H7 (cell line): ENCODE results near the gene BABAM2. TPM values are rescaled to one million over a fixed set of nuclear protein-coding genes. Genes with fewer than 3 reads are reported as not detected.

Experiments
- DNase-seq: peaks from one replicate; pipeline ENCODE4 v3.0.0; 2012
- H3K27me3 ChIP-seq: 2 replicates; pipeline ENCODE4 v1.6.0; 2011; ENCODE audit warnings: mild to moderate bottlenecking, low read length; ENCODE audit not compliant: control insufficient read depth, insufficient read depth
- H3K36me3 ChIP-seq: replicated peaks from 2 replicates; pipeline ENCODE4 v1.5.1; 2011; ENCODE audit warnings: low read length; ENCODE audit not compliant: control insufficient read depth, insufficient read depth
- H3K4me3 ChIP-seq: 2 replicates; pipeline ENCODE4 v1.5.1; 2011; ENCODE audit warnings: low read depth, mild to moderate bottlenecking, control low read depth, low read length, moderate library complexity; ENCODE audit not compliant: insufficient read depth
- total RNA-seq: library from RNA; depleted of rRNA; stranded (reverse); fragments of >200 nt; shearing (Covaris generic); gene quantifications from 2 replicates; pipeline ENCODE4 v1.2.3, GENCODE V29; 2014

Gene BABAM2
- total RNA-seq, 1 experiment from 2014 or later = 25.3 TPM

DNA sequence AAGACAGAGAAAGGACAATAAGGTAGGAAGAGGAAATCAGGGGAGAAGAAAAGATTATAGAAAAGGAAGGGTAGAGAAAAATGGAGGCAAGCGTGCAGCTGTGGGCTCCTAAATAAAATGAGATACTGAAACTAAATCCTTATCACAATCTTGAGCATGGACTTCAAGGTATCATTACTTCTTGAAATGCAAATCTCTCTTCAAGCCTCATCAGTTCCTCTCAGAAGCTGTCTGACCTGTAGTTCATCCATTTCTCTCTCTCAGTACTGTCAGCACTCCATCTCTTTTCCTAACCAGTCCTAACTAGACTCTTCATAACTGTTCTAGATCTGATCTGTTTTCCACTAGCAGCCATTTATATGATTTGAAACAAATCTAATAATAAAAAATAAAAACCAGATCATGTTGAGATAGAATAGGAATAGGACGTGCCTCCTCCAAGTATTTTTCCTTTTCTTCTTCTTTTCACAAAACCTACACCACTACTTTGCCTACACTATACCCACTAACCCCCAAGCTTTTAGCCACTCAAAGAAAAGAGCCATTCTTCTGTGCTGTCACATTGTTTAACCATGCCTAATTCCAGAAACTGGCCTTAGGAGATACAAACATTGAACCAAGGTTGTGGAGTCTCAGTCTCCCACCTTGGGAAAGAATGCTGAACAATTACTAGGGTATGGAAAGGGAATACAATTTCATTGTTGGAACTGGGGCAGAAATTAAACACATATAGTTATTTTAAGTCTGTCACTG, 21.1 kb downstream of the BABAM2 start:
- Histone ChIP-seq H3K36me3 (no peaks in the 10 kb centered on the region), H3K27me3 (no peaks in the 10 kb centered on the region), H3K4me3 (no peak overlapping the region)
- DNase-seq = no peak

- no peaks in the 10 kb centered on the region for H3K36me3 ChIP-seq
- no peak overlapping the region for H3K4me3 ChIP-seq
- no peak for DNase-seq
- no peaks in the 10 kb centered on the region for H3K27me3 ChIP-seq
These were observed 22.0 kb downstream of the BABAM2 start for GRCh38 chr2:27912512-27912911.

DNA sequence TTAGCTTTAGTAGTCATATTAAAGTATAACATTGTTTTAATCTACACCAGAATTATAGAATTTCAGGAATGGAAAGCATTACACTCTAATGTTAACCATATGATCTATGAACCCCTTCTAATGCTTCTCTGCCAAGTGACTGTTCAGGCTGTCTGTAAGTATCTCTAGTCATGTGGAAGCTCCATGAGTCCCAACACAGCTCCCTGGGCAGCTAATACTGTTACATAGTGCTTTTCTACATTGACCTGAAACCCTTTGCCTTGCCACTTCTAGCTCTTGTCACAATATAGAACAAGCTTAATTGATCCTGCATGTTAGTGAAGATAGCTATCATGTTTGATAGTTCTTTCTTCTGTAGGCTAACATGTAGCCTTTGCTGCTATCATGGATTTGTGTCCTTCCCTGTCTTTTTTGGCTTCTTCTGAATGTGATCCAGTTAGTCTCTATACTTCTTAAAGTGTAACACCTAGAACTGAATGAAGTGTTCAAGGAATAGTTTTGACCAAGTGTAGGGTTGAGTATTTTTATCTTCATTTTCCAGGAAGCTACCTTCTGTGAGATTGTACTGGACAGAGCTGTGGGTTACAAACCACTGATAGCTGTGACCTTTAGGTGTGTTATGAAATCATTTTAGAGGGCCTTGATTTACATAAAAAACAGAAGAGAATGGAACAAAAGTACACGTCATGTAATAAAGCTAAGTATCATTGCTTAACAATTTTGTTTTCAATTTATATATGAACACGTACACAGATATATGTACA, 23.7 kb downstream of the BABAM2 start:
- no peaks in the 10 kb centered on the region for H3K27me3 ChIP-seq
- no peaks in the 10 kb centered on the region for H3K36me3 ChIP-seq
- DNase-seq = no peak
- H3K4me3 ChIP-seq = no peak overlapping the region

DNA sequence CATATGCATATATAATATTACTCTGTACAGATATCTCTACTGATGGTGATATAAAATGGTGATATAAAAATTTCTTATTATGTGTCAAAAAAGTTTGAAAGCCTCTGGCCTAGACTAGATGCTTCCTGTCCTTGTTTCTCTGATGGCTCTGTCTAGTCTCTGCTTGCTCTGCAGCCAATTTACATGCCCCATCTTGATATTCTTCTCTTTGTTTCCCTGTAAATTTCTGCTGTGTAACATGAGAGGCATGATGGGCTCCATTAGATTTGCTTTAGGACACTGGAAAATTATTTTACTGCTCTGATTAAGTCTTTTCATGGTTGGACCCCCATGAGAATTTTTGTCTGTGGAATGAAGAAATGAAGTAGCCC, 24.3 kb downstream of the BABAM2 start:
- no peak overlapping the region for H3K4me3 ChIP-seq
- no peaks in the 10 kb centered on the region for H3K27me3 ChIP-seq
- no peaks in the 10 kb centered on the region for H3K36me3 ChIP-seq
- no peak for DNase-seq

- Histone ChIP-seq H3K36me3 (no peaks in the 10 kb centered on the region), H3K4me3 (no peak overlapping the region), H3K27me3 (no peaks in the 10 kb centered on the region)
- no peak for DNase-seq
These were observed 24.7 kb downstream of the BABAM2 start for GRCh38 chr2:27915191-27915590.

- Histone ChIP-seq H3K36me3 (no peaks in the 10 kb centered on the region), H3K4me3 (no peak overlapping the region), H3K27me3 (no peaks in the 10 kb centered on the region)
- DNase-seq = no peak
These were observed 25.3 kb downstream of the BABAM2 start for GRCh38 chr2:27915874-27916273.

GRCh38 chr2:27916293-27916995, 25.9 kb downstream of the BABAM2 start:
- Histone ChIP-seq H3K36me3 (no peaks in the 10 kb centered on the region), H3K4me3 (no peak overlapping the region), H3K27me3 (no peaks in the 10 kb centered on the region)
- no peak for DNase-seq

DNA sequence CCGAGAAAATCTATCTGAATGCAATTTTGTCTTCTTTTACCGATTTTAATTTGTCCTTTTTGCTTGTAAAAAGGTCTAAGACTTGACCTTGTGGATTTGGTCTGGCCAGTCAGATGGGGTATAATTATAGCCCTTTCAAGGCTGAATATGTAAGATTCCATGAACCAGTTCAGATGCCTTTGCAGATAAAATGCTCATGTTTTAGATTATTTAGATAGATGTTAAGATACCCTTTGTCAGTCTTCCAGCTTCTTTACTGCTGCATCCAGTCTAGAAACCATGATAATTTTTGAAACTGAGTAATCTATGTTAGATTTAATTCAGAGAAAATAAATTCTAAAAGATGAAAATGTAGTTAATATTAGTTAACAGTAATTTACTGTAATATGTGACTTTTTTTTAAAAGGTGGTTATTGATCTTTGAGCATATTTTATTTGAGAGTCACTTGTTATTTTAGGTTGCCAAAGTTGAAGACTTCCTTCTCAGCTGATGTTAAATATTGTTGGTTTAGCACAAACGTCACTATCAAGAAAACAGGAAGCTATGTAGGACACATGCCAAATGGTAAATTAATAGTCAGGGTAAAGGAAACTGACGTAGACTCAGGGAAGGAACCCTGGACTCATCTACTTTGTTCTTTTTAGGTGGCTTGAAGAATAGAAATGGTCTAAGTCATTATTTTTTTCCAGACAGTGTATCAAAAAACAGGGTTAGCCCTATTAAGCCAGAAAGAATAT, 29.8 kb downstream of the BABAM2 start:
- DNase-seq = no peak
- Histone ChIP-seq H3K36me3 (no peaks in the 10 kb centered on the region), H3K27me3 (no peaks in the 10 kb centered on the region), H3K4me3 (no peak overlapping the region)

GRCh38 chr2:27921424-27921823, 30.9 kb downstream of the BABAM2 start:
- H3K36me3 ChIP-seq = no peaks in the 10 kb centered on the region
- H3K27me3 ChIP-seq = no peaks in the 10 kb centered on the region
- no peak overlapping the region for H3K4me3 ChIP-seq
- no peak for DNase-seq

DNA sequence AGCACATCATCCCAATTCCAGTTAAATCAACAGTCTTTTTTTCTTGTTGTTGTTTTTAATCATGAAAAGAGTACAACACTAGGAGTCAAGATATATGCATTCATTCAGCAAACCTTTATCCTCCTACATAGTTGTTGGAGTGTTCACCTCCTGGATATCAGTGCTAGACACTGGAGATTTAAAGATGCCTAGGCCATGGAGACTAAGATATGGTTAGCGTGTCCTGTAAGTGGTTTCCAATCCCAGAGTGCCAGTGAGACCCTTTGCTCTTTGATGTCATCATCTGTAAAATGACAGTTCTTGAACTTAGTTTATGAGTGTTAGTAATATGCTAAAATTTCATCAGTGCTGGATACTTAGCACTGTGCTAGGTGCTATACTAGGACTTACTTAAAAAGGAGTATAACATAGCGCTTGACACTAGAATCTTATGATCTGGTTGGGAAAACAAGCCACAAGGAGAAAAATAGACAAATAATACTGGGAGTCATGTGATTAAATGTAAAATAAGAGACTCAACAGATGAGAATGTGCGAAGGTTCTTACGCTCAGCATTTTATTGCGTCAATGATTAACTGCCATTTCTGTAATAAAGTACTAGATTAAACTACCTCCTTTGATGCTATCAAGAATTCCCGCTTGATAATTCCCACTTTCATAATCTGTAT, 31.5 kb downstream of the BABAM2 start:
- no peak for DNase-seq
- Histone ChIP-seq H3K4me3 (no peak overlapping the region), H3K36me3 (no peaks in the 10 kb centered on the region), H3K27me3 (no peaks in the 10 kb centered on the region)

GRCh38 chr2:27922842-27923241, 32.3 kb downstream of the BABAM2 start:
- Histone ChIP-seq H3K36me3 (no peaks in the 10 kb centered on the region), H3K27me3 (no peaks in the 10 kb centered on the region), H3K4me3 (no peak overlapping the region)
- DNase-seq = no peak

DNA sequence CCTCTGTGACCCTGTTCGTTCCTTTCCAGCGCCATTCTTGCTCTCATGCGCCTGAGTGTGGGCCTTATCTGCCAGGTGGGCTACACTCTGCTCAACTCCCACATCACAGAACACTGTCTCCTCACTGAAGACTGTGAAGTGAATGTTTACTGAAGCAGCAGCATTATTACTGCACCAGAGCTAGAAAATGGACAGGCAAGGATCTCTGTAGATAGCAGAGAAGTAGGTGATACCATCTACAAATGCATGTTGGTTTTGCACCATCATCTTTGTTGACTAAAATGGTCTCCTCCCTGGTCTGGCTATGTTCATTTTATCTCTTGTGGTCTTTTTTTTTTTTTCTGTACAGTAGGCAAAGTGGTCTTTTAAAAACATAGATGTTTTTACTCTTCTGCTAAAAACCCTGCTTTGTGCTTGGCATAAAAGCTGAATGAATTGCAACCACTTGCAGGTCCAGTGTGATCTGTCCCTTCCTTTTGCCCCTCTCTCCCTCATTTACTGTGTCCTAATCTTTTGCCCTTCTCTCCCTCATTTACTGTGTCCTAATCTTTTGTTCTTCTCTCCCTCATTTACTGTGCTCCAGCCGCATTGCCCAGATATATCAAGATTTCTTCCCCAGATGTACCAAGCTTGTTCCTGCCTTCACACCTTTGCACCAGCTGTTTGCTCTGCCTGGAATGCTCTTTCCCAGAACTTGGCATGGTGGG, 35.4 kb downstream of the BABAM2 start:
- no peak overlapping the region for H3K4me3 ChIP-seq

GRCh38 chr2:27929916-27930486, 39.5 kb downstream of the BABAM2 start:
- Histone ChIP-seq H3K27me3 (no peaks in the 10 kb centered on the region), H3K36me3 (no peaks in the 10 kb centered on the region), H3K4me3 (no peak overlapping the region)
- no peak for DNase-seq

More for the DNA sequence above, 35.4 kb downstream of the BABAM2 start:
- H3K27me3 ChIP-seq = no peaks in the 10 kb centered on the region
- DNase-seq = no peak
- H3K36me3 ChIP-seq = no peaks in the 10 kb centered on the region
